ENCODE results near the gene MCIDAS. TPM values are rescaled to one million over a fixed set of nuclear protein-coding genes. Genes with fewer than 3 reads are reported as not detected.

MCIDAS gene
- total RNA-seq, 2 experiments from 2014 or later, result 0.21 TPM; not detected in 1

DNA sequence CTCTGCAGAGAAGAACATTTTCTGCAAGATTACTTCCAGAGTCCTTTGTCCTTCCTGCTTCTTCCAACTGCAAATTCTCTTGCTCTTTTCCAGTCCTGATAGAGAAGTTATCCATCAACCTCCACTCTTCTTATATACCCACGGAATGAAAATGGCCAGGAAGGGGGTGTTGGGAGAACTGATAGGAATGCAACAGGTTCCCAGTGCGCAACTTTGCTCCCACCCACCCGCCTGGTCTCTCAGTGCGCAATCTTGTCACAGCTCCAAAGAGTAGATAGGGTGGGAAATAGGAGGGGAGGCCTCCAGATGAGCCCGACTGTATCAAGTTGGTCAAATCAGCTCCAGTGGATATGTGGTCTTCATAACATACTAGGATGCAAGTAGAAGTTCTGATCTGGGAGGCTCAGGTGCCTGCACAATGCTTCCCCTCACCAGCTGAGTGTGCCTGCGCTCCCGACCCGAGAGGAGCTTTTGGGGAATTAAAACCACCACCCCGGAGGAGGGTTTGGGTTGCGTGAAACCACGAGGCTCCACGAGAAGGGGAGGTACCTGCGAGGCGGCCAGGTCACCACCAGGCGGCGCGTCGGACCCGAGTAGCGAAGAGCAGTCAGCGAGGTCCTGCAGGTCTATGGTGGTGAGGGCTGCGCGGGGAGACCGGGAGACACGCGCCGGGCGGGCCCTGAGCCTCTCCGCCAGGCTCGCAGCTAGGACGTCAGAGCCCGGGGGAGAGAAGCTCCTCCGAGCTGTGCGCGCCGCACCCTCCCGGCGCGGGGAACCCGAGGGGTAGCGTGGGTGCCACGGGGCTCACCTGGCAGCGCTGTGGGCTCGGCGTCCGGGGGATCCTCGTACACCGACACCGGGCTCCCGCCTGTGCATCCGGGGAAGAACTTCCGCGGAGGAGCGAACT lies 835 bp downstream of the MCIDAS start:
- Histone ChIP-seq H3K4me2 (ENCODE audit: low read length) (peak overlapping the region; percentile 90), H4K20me1 (ENCODE audit: insufficient read depth, low read length) (0 out of 2 replicates have a peak, but pooled peaks cover 4% of the 10 kb centered on the region), H3K36me3 (ENCODE audit: insufficient read depth, low read length) (no peaks in the 10 kb centered on the region), H3K9me3 (ENCODE audit: low read length) (no peaks in the 10 kb centered on the region), H3K4me3 (ENCODE audit: low read depth, low read length, poor library complexity, severe bottlenecking) (peak overlapping the region; percentile 66), H3K79me2 (ENCODE audit: insufficient read depth, low read depth, low read length) (no peaks in the 10 kb centered on the region), H3K9me2 (ENCODE audit: insufficient read depth, low read length) (no peaks in the 10 kb centered on the region), H3K27ac (ENCODE audit: low read depth, low read length, poor library complexity, severe bottlenecking) (no peak overlapping the region), H2AFZ (ENCODE audit: low read length) (peak overlapping the region; percentile 68; the same call in 1 of the 2 replicates), H3K4me1 (ENCODE audit: insufficient read depth, low read length, poor library complexity, severe bottlenecking) (peaks cover 11% of the 10 kb centered on the region)
- BruUV-seq (replicated peaks), result no TSS peak
- peak; percentile 74 for DNase-seq (ENCODE audit: low spot score)
- ChIA-PET POLR2A (no interaction called here), CTCF (ENCODE audit: unreplicated experiment) (no interaction called here)
- TF ChIP-seq, protein P1, sequence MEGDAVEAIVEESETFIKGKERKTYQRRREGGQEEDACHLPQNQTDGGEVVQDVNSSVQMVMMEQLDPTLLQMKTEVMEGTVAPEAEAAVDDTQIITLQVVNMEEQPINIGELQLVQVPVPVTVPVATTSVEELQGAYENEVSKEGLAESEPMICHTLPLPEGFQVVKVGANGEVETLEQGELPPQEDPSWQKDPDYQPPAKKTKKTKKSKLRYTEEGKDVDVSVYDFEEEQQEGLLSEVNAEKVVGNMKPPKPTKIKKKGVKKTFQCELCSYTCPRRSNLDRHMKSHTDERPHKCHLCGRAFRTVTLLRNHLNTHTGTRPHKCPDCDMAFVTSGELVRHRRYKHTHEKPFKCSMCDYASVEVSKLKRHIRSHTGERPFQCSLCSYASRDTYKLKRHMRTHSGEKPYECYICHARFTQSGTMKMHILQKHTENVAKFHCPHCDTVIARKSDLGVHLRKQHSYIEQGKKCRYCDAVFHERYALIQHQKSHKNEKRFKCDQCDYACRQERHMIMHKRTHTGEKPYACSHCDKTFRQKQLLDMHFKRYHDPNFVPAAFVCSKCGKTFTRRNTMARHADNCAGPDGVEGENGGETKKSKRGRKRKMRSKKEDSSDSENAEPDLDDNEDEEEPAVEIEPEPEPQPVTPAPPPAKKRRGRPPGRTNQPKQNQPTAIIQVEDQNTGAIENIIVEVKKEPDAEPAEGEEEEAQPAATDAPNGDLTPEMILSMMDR (conservative IDR thresholded peaks at IDR 0.05; ENCODE audit: low read length), result peak; percentile 80
- no peak for TF ChIP-seq EZH2phosphoT487 (IDR thresholded peaks at IDR 0.05; ENCODE audit: borderline replicate concordance, low read depth, low read length)
- intact Hi-C loops (cut with micrococcal nuclease; ENCODE audit: unreplicated experiment), result loop anchor here (2.0 to 5.0 kb wide), 2 partner anchors 81 to 467 kb away; partner anchors contain the start of genes DHX29 and MTREX

DNA sequence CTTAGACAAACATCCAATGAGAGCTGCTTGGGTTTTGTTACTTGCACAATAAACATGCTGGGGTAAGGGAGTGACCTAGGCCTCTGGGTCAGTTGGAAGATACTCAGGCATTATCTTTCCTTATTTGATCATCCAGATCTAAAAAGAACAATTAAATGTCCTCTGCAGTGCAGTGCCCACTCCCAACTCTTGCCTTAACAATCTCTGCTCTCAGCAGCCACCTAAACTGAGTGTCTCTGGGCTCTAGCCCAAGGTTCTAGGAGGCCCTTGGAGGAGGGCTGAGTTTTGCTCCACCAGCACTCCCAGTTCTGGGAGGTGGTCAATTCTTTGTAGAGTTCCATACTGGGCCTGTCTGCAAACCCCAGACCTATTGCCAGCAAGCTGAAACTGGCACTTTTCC lies 1.8 kb downstream of the MCIDAS start:
- intact Hi-C loops (cut with micrococcal nuclease; ENCODE audit: unreplicated experiment), result loop anchor here (5.0 kb wide), 1 partner anchor 82 kb away; the partner anchor contains the start of genes DHX29 and MTREX

More for the DNA sequence above, 1.8 kb downstream of the MCIDAS start:
- Histone ChIP-seq H3K4me3 (ENCODE audit: low read depth, low read length, poor library complexity, severe bottlenecking) (no peak overlapping the region), H3K79me2 (ENCODE audit: insufficient read depth, low read depth, low read length) (no peaks in the 10 kb centered on the region), H2AFZ (ENCODE audit: low read length) (no peak overlapping the region), H3K9me3 (ENCODE audit: low read length) (no peaks in the 10 kb centered on the region), H3K4me2 (ENCODE audit: low read length) (no peak overlapping the region), H3K27ac (ENCODE audit: low read depth, low read length, poor library complexity, severe bottlenecking) (no peak overlapping the region), H3K36me3 (ENCODE audit: insufficient read depth, low read length) (no peaks in the 10 kb centered on the region), H3K9me2 (ENCODE audit: insufficient read depth, low read length) (no peaks in the 10 kb centered on the region), H3K4me1 (ENCODE audit: insufficient read depth, low read length, poor library complexity, severe bottlenecking) (peaks cover 11% of the 10 kb centered on the region), H4K20me1 (ENCODE audit: insufficient read depth, low read length) (0 out of 2 replicates have a peak, but pooled peaks cover 4% of the 10 kb centered on the region)
- no TSS peak for BruUV-seq (replicated peaks)
- no peak for DNase-seq (ENCODE audit: low spot score)
- TF ChIP-seq EZH2phosphoT487 (IDR thresholded peaks at IDR 0.05; ENCODE audit: borderline replicate concordance, low read depth, low read length), result no peak
- TF ChIP-seq, protein P1 (conservative IDR thresholded peaks at IDR 0.05; ENCODE audit: low read length), result no peak
- POLR2A ChIA-PET, result no interaction called here
- CTCF ChIA-PET (ENCODE audit: unreplicated experiment), result no interaction called here

Measured in OCI-LY7 (cell line).